ENCODE results near the gene GALNT9. TPM values are rescaled to one million over a fixed set of nuclear protein-coding genes. Genes with fewer than 3 reads are reported as not detected.

The GALNT9 gene
- total RNA-seq, 4 donors from 2014 or later = 0.13 TPM; not detected in 3

DNA sequence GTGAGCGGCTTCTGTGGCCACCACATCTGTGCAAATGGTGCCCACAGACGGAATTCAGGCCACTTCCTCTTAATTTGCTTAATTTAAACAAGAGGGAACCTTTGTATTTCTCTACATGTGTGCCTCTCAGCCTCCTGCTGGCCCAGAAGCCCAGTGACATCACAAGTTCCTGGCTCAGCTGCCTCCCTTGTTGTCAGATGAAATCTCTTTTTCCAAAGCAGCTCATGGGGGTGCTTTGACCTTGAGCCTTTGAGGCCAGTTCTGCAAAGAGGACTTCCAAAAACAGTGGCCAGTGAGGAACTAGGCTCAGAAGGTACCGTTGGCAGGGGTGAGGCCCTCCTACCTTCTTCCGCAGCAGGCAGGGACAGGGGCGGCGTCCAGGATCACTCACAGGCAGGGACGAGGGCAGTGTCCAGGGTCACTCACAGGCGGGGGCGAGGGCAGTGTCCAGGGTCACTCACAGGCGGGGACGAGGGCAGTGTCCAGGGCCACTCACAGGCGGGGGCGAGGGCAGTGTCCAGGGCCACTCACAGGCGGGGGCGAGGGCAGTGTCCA is 35.0 kb upstream of the GALNT9 start:
- intact Hi-C loops (cut with DNase I; ENCODE audit: low total_unique reads) = no loop called here
- 81 to 92% methylated on average over 9 to 13 of the region's 15 CpGs for WGBS, 2 donors
- DNase-seq (ENCODE audit: low spot score in 2 of 2) = no peak
- TF ChIP-seq, protein P1, sequence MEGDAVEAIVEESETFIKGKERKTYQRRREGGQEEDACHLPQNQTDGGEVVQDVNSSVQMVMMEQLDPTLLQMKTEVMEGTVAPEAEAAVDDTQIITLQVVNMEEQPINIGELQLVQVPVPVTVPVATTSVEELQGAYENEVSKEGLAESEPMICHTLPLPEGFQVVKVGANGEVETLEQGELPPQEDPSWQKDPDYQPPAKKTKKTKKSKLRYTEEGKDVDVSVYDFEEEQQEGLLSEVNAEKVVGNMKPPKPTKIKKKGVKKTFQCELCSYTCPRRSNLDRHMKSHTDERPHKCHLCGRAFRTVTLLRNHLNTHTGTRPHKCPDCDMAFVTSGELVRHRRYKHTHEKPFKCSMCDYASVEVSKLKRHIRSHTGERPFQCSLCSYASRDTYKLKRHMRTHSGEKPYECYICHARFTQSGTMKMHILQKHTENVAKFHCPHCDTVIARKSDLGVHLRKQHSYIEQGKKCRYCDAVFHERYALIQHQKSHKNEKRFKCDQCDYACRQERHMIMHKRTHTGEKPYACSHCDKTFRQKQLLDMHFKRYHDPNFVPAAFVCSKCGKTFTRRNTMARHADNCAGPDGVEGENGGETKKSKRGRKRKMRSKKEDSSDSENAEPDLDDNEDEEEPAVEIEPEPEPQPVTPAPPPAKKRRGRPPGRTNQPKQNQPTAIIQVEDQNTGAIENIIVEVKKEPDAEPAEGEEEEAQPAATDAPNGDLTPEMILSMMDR (IDR thresholded peaks at IDR 0.05) = no peak
- TF ChIP-seq POLR2A (IDR thresholded peaks at IDR 0.05) = no peak
- no peak overlapping the region for H3K4me3 ChIP-seq (ENCODE audit: low read depth, poor library complexity, severe bottlenecking)

DNA sequence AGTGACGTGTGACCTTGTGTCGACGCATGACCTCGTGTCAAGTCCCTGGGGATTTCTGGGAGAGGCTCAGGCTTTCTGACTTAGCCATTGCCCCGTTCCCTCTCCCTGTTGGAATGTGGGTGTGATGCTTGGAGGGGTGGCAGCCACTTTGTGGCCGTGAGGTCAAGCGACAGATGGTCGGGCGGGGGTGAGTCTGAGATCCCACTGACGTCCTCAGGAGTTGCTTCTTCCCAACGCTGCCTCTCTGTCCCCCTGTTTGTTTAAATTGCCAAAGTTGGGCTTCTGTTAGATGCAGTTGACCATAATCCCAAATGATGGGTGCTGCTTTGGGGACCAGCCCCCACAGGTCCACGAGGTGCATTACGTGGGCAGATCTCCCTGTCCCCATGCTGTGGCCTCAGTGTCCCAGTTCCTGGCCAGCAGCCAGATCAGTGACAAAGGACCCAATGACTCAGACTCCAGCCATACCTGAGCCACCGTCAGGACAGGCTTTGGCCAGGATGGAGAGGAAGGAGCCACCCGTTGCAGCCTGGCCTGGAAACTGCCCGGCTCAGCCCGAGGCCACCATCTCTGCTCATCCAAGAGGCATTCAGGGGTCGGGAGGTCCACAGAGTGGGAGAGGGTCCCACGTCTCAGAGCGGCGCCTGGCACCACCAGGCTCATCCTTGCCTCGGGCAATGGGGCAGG is 34.4 kb upstream of the GALNT9 start:
- 77 to 87% methylated on average over 20 to 22 of the region's 22 CpGs for WGBS, 2 donors
- no peak for DNase-seq (ENCODE audit: low spot score in 2 of 2)
- H3K4me3 ChIP-seq (ENCODE audit: low read depth, poor library complexity, severe bottlenecking) = no peak overlapping the region
- intact Hi-C loops (cut with DNase I; ENCODE audit: low total_unique reads) = no loop called here
- TF ChIP-seq, protein P1 (IDR thresholded peaks at IDR 0.05) = no peak
- TF ChIP-seq POLR2A (IDR thresholded peaks at IDR 0.05) = no peak

DNA sequence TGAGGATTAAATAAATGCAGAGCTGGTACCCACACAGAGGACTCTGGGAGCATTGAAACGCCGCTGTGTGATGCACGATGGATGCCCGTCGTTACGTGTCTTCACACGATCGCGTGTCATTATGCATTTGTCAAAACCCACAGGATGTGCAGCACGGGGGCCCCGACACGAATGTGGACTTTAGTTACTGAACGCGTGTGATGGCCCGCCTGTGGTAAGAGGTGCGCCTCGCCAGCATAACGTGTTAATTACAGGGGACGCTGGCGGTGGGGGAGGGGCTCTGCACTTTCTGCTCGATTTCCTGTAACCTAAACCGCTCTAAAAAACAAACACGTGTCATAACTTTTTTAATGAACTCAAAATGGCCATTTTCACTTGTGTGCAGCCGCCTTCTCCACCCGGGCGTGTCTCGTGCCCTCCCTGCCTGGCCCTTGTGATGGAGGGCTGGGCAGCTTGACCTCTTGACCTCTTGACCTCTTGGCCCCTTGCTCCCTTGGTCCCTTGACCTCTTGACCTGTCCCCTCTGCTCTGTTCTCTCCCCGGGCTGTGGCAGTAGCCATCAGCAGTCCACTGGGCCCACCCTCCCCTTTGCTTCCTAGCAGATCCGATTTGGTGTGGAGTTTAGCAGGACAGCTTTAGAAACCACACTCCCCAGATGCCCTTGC is 33.7 kb upstream of the GALNT9 start:
- intact Hi-C loops (cut with DNase I; ENCODE audit: low total_unique reads) = no loop called here
- TF ChIP-seq POLR2A (IDR thresholded peaks at IDR 0.05) = no peak
- TF ChIP-seq, protein P1 (IDR thresholded peaks at IDR 0.05) = no peak
- WGBS, 2 donors = 70 to 71% methylated on average over 29 of the region's 29 CpGs
- no peak overlapping the region for H3K4me3 ChIP-seq (ENCODE audit: low read depth, poor library complexity, severe bottlenecking)
- no peak for DNase-seq (ENCODE audit: low spot score in 2 of 2)

DNA sequence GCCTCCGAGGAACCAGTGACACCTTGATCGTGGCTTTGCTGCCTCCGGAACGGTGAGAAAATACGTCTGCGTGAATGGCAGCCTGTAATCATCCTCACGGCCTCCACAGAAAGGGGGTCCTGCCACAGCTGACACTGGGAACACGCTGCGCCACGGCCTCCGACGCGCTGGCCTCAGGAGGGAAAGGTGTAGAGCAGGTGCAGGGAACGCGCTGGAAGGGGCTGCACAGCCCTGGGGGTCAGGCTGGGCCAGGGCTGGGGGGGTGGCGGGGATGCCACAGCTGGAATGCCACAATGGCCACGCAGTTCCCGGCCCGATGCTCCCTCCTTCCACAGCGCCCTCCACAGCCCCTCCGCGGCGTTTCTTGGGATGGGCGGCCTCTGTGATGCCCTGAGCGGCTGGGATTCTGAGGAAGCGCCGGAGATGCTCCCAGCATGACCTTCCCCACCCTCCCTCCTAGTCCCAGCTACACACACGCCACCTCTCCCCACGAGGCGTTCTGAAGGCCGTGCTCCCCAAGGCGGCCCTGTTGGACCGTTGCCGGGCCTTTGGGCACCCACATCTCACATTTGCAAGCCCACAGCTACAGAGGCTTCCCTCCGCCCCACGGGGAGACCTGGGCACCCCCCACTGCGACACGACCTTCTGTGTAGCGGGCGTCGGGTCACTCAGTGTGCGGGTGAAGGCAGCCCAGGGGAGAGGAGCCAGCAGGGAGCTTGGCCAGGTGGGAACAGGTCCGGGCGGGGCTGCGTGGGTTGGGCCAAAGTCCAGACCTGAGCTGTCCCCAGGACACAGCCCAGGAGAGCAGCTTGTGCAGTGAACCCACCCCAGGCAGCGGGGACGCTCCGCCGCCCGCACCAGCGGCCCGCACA is 31.8 kb upstream of the GALNT9 start:
- intact Hi-C loops (cut with DNase I; ENCODE audit: low total_unique reads) = no loop called here
- 88 to 92% methylated on average over 49 to 52 of the region's 52 CpGs for WGBS, 2 donors
- no peak for DNase-seq (ENCODE audit: low spot score in 2 of 2)
- H3K4me3 ChIP-seq (ENCODE audit: low read depth, poor library complexity, severe bottlenecking) = no peak overlapping the region
- TF ChIP-seq, protein P1 (IDR thresholded peaks at IDR 0.05) = no peak
- TF ChIP-seq POLR2A (IDR thresholded peaks at IDR 0.05) = no peak

DNA sequence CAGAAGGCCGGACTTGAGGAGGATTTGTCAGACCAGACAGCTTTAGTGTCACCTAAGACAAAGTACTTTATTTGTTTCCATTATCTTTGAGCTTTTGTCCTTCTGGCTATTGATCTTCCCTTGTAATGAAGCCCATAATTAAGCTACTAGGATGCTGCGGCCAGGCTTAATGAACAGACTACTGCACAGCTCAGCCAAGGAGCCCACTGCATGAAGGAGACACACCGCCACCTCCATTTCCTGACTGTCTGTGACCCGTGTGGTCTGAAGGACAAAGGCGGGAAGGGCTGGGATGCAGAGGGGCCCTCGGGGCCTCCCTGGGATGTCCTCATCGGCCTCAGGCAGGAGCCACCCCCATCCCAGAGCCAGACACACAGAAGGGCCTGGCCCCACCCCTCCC is 31.0 kb upstream of the GALNT9 start:
- WGBS, 2 donors = 73 to 81% methylated on average over 7 of the region's 7 CpGs
- no peak for DNase-seq (ENCODE audit: low spot score in 2 of 2)
- intact Hi-C loops (cut with DNase I; ENCODE audit: low total_unique reads) = no loop called here
- no peak for TF ChIP-seq POLR2A (IDR thresholded peaks at IDR 0.05)
- TF ChIP-seq, protein P1 (IDR thresholded peaks at IDR 0.05) = no peak
- H3K4me3 ChIP-seq (ENCODE audit: low read depth, poor library complexity, severe bottlenecking) = no peak overlapping the region

All from lower leg skin (tissue), 4 donors.